ENCODE data around the gene ANXA6.

ANXA6 gene

GRCh38 chr5:151128817-151129216 lies 28.8 kb downstream of the ANXA6 start:
- DNase-seq (ENCODE audit: low spot score), result no peak

- no peak for DNase-seq (ENCODE audit: low spot score)
Measured at GRCh38 chr5:151127926-151128325, 29.7 kb downstream of the ANXA6 start.

- DNase-seq (ENCODE audit: low spot score), result peak; percentile 55
Measured at GRCh38 chr5:151126199-151126645, 31.4 kb downstream of the ANXA6 start.

DNA sequence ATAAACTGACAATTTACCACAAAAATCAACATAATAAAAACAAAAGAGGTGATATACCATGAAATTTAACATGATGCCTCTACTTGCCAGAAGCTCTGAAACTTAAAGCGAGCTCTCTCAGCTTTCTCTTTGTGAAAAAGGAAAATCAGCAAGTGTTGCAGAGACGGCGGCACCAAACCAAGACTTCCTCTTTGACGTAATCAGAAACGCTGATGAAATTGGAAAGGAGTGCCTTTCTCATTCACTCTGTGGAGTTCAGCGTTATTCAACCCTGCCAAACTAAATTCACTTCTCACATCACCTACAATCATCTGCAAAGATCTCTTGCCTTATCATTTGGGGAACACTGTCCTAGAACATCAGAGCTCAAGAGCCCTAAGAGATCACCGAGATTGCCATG lies 32.2 kb downstream of the ANXA6 start:
- no peak for DNase-seq (ENCODE audit: low spot score)

GRCh38 chr5:151123897-151124751 lies 33.5 kb downstream of the ANXA6 start:
- DNase-seq (ENCODE audit: low spot score), result no peak

GRCh38 chr5:151122828-151123227 lies 34.8 kb downstream of the ANXA6 start:
- no peak for DNase-seq (ENCODE audit: low spot score)

DNA sequence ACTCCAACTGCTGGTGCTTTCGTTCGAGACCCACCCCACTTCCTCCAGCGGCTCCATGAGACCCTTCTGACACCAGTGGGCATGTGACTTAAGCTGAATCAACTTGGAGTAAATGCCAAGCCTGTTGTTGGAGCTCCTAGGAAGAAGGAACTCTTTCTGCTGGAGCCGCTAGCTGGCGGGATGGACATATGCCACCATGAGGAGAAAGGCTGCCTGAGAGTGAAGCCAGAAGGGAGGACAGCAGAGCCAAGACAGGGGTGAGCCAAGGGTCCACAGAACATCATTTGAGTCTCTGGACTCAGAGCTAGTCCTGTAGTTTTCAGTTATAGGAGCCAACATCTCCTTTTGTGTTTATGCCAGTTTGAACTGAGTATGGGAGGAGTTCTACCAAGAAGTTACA lies 35.9 kb downstream of the ANXA6 start:
- DNase-seq (ENCODE audit: low spot score), result no peak

- DNase-seq (ENCODE audit: low spot score), result no peak
Measured at GRCh38 chr5:151121095-151121494, 36.5 kb downstream of the ANXA6 start.

GRCh38 chr5:151118913-151119575 lies 38.5 kb downstream of the ANXA6 start:
- DNase-seq (ENCODE audit: low spot score), result no peak

DNA sequence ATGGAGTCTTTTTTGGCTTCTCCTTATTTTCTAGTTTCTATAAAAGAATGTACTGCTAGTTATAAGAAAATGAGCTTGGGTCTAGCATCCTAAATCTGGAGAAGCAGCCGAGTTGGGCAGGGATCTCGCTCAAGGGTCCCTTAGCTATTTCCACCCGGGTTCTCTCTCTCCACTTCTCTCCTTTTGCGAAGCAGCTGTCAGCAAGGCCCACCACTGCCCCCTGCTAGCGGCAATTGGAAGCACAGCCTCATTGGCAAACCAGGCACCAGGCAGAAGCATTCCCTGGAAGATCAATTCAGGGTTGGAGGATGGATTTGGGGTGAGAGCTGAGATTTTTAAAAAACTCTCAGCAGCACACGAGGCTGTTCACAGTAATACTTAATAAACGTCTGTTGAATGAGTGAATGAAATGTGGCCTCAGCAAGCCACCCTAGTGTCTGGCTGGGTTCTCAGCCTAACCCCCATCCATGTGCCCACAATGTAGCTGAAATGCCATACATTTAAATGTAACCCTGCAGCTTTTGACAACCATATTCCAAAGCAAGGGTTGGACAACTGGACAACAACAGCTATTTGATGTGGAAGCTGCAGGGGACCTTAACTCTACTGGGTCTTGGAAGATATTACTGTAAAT lies 42.2 kb downstream of the ANXA6 start:
- peak; percentile 74 for DNase-seq (ENCODE audit: low spot score)

- DNase-seq (ENCODE audit: low spot score), result no peak
Measured at GRCh38 chr5:151113651-151114050, 43.9 kb downstream of the ANXA6 start.

- DNase-seq (ENCODE audit: low spot score), result no peak
Measured at GRCh38 chr5:151110992-151111391, 46.6 kb downstream of the ANXA6 start.

- no peak for DNase-seq (ENCODE audit: low spot score)
Measured at GRCh38 chr5:151110122-151110681, 47.4 kb downstream of the ANXA6 start.

DNA sequence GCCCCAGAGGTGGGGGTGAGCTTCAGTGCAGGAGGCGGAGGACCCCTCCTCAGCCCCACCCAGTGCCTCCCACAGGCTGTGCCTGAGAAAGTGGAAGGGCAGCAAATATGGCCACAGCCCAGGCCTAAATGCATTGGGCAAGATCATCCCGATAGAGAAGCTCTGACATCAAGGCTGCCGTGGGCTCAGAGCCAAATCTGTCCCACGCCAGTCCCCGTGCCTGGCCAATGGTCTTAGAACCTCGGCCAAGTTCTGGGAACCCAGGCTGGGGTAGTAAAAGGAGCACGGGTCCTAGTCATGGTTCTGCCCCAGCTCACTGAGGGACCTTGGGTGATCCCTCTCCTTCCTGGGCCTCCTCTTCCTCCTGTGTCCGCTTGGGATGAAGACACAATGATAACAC lies 49.0 kb downstream of the ANXA6 start:
- DNase-seq (ENCODE audit: low spot score), result no peak

GRCh38 chr5:151107738-151108520 lies 49.6 kb downstream of the ANXA6 start:
- DNase-seq (ENCODE audit: low spot score), result no peak

- no peak for DNase-seq (ENCODE audit: low spot score)
Measured at GRCh38 chr5:151107084-151107483, 50.5 kb downstream of the ANXA6 start.

DNA sequence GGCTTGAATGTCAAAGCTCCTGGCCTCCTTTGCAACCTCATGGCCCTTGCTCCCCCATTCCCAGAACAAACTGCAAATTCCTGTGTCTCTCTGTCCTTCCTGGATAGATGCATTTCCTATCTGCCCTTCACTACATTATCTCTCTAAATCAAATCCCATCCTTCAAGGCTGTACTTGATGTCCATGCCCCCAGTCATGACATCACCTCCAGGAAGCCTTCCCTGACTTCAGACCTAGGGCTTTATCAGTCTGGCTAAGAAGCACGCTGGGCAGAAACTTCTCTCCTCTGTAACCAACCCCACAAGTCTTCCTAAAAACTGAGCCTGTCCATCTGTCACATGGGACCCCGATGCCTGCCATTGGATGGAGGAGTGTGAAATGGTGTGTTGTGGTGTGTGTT lies 51.1 kb downstream of the ANXA6 start:
- DNase-seq (ENCODE audit: low spot score), result no peak

GRCh38 chr5:151106043-151106442 lies 51.5 kb downstream of the ANXA6 start:
- no peak for DNase-seq (ENCODE audit: low spot score)

DNA sequence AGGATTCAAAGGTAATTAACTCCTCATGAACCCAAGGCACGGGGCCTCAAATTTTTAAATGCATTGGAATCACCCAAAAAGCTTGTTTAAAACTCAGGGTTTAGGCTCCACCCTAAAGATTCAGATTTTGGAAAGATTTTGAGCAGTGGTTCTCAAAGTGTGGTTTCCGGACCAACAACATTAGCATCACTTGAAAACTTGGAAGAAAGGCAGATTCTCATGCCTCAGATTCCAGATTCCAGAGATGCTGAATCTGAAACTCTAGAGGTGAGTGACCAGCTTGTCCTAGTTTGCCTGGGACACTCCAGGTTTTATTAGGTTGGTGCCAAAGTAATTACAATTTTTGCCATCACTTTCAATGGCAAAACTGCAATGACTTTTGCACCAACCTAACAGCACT lies 52.0 kb downstream of the ANXA6 start:
- DNase-seq (ENCODE audit: low spot score), result no peak

- DNase-seq (ENCODE audit: low spot score), result no peak
Measured at GRCh38 chr5:151104795-151105194, 52.8 kb downstream of the ANXA6 start.

DNA sequence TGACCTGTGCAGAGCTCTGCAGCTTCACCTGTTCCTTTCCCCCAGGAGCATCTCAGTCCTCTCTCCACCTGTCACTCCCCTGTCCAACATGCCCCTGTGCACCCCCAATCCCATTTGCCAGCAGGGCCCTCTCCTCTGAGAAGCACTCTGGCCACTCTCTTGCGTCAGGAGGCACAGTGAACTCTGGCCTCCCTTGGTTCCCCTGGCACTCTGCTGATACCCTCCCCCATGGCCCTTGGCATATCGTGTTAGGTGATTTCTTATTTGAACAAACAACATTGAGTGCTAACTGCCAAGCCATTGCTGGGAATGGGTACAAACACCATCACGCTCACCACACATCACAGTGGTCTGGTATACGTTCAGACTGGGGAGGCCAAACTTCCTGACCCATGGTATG lies 55.8 kb downstream of the ANXA6 start:
- DNase-seq (ENCODE audit: low spot score), result no peak

DNA sequence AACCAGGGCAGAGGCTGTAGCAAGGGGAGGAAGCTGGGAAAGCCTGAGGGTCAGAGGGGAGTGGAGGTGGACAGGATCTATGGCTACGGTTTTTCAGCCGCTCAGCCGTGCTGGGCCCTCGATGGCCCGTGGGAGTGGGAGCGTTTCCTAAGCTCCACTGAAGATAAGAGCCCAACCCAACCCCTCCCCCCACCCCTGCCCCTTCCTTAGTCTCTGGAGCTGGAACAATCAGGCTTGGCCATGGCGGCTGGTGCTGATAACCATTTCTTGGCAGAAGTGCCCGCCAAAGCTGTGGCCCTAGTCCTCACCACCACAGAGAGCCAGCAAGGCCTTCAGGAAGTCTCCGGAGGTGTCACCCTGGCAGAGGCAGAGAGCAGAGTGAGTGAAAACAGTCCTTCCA lies 56.4 kb downstream of the ANXA6 start:
- DNase-seq (ENCODE audit: low spot score), result no peak

Data from HuH-7.5 (cell line).